ENCODE results near the gene EDEM2. TPM values are rescaled to one million over a fixed set of nuclear protein-coding genes. Genes with fewer than 3 reads are reported as not detected.
"Not testable (repeated sequence)": the region's sequence is repeated elsewhere in the genome, so short reads cannot be mapped to it uniquely, and the experiment has no call there.

The EDEM2 gene
- total and polyA plus RNA-seq, 2 of the 13 experiments (the other 11 are each of a cell fraction or from before 2014, with no cell fraction given): 33.1 to 46.9 TPM

DNA sequence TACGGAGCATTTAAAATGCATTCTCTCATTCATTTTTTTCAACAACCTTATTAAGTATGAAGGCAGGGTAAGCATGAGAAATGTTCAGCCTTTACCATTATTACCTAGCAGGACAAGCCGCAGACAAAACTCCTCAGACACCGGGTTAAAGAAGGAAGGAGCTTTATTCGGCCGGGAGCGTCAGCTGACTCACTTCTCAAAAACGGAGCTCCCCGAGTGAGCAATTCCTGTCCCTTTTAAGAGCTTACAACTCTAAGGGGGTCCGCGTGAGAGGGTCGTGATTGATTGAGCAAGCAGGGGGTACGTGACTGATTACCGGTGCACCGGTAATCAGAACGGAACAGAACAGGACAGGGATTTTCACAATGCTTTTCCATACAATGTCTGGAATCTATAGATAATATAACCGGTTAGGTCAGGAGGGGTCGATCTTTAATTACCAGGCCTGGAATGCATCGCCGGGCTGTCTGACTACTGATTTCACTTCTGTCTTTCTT is 487 bp upstream of the EDEM2 start (continued):
- TF ChIP-seq, protein P1, sequence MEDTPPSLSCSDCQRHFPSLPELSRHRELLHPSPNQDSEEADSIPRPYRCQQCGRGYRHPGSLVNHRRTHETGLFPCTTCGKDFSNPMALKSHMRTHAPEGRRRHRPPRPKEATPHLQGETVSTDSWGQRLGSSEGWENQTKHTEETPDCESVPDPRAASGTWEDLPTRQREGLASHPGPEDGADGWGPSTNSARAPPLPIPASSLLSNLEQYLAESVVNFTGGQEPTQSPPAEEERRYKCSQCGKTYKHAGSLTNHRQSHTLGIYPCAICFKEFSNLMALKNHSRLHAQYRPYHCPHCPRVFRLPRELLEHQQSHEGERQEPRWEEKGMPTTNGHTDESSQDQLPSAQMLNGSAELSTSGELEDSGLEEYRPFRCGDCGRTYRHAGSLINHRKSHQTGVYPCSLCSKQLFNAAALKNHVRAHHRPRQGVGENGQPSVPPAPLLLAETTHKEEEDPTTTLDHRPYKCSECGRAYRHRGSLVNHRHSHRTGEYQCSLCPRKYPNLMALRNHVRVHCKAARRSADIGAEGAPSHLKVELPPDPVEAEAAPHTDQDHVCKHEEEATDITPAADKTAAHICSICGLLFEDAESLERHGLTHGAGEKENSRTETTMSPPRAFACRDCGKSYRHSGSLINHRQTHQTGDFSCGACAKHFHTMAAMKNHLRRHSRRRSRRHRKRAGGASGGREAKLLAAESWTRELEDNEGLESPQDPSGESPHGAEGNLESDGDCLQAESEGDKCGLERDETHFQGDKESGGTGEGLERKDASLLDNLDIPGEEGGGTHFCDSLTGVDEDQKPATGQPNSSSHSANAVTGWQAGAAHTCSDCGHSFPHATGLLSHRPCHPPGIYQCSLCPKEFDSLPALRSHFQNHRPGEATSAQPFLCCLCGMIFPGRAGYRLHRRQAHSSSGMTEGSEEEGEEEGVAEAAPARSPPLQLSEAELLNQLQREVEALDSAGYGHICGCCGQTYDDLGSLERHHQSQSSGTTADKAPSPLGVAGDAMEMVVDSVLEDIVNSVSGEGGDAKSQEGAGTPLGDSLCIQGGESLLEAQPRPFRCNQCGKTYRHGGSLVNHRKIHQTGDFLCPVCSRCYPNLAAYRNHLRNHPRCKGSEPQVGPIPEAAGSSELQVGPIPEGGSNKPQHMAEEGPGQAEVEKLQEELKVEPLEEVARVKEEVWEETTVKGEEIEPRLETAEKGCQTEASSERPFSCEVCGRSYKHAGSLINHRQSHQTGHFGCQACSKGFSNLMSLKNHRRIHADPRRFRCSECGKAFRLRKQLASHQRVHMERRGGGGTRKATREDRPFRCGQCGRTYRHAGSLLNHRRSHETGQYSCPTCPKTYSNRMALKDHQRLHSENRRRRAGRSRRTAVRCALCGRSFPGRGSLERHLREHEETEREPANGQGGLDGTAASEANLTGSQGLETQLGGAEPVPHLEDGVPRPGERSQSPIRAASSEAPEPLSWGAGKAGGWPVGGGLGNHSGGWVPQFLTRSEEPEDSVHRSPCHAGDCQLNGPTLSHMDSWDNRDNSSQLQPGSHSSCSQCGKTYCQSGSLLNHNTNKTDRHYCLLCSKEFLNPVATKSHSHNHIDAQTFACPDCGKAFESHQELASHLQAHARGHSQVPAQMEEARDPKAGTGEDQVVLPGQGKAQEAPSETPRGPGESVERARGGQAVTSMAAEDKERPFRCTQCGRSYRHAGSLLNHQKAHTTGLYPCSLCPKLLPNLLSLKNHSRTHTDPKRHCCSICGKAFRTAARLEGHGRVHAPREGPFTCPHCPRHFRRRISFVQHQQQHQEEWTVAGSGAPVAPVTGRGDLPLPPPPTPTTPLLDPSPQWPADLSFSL (CRISPR knock-in tag; IDR thresholded peaks at IDR 0.05): 0 out of 2 replicates have a peak, but pooled peaks have one; percentile 12
- TF ChIP-seq TEAD3 (CRISPR knock-in tag; optimal IDR thresholded peaks at IDR 0.05; ENCODE audit: borderline replicate concordance): peak; percentile 53
- TF ChIP-seq BRD4 (CRISPR knock-in tag; IDR thresholded peaks at IDR 0.05): 0 out of 2 replicates have a peak, but pooled peaks have one; percentile 3
- TF ChIP-seq SOX13 (IDR thresholded peaks at IDR 0.05): not testable (repeated sequence)
- 0 out of 4 replicates have a peak, but pooled peaks of 1 of the 2 experiments have one; percentile 76 for TF ChIP-seq SOX13 (CRISPR knock-in tag; conservative IDR thresholded peaks at IDR 0.05 in 1 of 2, IDR thresholded peaks at IDR 0.05 in 1 of 2)
- peak; percentile 75 for TF ChIP-seq GFI1 (CRISPR knock-in tag; IDR thresholded peaks at IDR 0.05; ENCODE audit: borderline replicate concordance)
- TF ChIP-seq, protein P2, sequence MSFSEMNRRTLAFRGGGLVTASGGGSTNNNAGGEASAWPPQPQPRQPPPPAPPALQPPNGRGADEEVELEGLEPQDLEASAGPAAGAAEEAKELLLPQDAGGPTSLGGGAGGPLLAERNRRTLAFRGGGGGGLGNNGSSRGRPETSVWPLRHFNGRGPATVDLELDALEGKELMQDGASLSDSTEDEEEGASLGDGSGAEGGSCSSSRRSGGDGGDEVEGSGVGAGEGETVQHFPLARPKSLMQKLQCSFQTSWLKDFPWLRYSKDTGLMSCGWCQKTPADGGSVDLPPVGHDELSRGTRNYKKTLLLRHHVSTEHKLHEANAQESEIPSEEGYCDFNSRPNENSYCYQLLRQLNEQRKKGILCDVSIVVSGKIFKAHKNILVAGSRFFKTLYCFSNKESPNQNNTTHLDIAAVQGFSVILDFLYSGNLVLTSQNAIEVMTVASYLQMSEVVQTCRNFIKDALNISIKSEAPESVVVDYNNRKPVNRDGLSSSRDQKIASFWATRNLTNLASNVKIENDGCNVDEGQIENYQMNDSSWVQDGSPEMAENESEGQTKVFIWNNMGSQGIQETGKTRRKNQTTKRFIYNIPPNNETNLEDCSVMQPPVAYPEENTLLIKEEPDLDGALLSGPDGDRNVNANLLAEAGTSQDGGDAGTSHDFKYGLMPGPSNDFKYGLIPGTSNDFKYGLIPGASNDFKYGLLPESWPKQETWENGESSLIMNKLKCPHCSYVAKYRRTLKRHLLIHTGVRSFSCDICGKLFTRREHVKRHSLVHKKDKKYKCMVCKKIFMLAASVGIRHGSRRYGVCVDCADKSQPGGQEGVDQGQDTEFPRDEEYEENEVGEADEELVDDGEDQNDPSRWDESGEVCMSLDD (CRISPR knock-in tag; IDR thresholded peaks at IDR 0.05; ENCODE audit: borderline replicate concordance): 0 out of 2 replicates have a peak, but pooled peaks have one; percentile 17
- TF ChIP-seq, protein P3, sequence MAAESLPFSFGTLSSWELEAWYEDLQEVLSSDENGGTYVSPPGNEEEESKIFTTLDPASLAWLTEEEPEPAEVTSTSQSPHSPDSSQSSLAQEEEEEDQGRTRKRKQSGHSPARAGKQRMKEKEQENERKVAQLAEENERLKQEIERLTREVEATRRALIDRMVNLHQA (CRISPR knock-in tag; IDR thresholded peaks at IDR 0.05): 0 out of 2 replicates have a peak, but pooled peaks have one; percentile 10
- TF ChIP-seq, protein P4, sequence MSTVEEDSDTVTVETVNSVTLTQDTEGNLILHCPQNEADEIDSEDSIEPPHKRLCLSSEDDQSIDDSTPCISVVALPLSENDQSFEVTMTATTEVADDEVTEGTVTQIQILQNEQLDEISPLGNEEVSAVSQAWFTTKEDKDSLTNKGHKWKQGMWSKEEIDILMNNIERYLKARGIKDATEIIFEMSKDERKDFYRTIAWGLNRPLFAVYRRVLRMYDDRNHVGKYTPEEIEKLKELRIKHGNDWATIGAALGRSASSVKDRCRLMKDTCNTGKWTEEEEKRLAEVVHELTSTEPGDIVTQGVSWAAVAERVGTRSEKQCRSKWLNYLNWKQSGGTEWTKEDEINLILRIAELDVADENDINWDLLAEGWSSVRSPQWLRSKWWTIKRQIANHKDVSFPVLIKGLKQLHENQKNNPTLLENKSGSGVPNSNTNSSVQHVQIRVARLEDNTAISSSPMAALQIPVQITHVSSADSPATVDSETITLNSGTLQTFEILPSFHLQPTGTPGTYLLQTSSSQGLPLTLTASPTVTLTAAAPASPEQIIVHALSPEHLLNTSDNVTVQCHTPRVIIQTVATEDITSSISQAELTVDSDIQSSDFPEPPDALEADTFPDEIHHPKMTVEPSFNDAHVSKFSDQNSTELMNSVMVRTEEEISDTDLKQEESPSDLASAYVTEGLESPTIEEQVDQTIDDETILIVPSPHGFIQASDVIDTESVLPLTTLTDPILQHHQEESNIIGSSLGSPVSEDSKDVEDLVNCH (CRISPR knock-in tag; IDR thresholded peaks at IDR 0.05): 0 out of 2 replicates have a peak, but pooled peaks have one; percentile 14
- 0 out of 2 replicates have a peak, but pooled peaks have one; percentile 1 for TF ChIP-seq ZNF558 (CRISPR knock-in tag; IDR thresholded peaks at IDR 0.05; ENCODE audit: borderline replicate concordance)
- TF ChIP-seq ZNF232 (CRISPR knock-in tag; IDR thresholded peaks at IDR 0.05; ENCODE audit: borderline replicate concordance): peak; percentile 43; the same call in 1 of the 2 replicates
- 0 out of 2 replicates have a peak, but pooled peaks have one; percentile 12 for TF ChIP-seq CCDC6 (CRISPR knock-in tag; IDR thresholded peaks at IDR 0.05)
- TF ChIP-seq, protein P5, sequence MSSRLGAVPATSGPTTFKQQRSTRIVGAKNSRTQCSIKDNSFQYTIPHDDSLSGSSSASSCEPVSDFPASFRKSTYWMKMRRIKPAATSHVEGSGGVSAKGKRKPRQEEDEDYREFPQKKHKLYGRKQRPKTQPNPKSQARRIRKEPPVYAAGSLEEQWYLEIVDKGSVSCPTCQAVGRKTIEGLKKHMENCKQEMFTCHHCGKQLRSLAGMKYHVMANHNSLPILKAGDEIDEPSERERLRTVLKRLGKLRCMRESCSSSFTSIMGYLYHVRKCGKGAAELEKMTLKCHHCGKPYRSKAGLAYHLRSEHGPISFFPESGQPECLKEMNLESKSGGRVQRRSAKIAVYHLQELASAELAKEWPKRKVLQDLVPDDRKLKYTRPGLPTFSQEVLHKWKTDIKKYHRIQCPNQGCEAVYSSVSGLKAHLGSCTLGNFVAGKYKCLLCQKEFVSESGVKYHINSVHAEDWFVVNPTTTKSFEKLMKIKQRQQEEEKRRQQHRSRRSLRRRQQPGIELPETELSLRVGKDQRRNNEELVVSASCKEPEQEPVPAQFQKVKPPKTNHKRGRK (CRISPR knock-in tag; IDR thresholded peaks at IDR 0.05): 0 out of 2 replicates have a peak, but pooled peaks have one; percentile 55
- 0 out of 2 replicates have a peak, but pooled peaks have one; percentile 12 for TF ChIP-seq ZSCAN12 (CRISPR knock-in tag; IDR thresholded peaks at IDR 0.05)

Data from HepG2 (cell line).